ENCODE data around the gene NTRK3. TPM values are rescaled to one million over a fixed set of nuclear protein-coding genes. Genes with fewer than 3 reads are reported as not detected.
A peak's percentile ranks its signal among the peaks of the same experiment; 100 is the strongest.

Gene NTRK3
- total and polyA plus RNA-seq, 2 of the 13 experiments (the other 11 are each of a cell fraction or from before 2014, with no cell fraction given), result not detected

GRCh38 chr15:88166082-88166993 lies 90.2 kb downstream of the NTRK3 start (continued):
- peak; percentile 64; the same call in 1 of the 2 replicates for TF ChIP-seq SALL1 (CRISPR knock-in tag; IDR thresholded peaks at IDR 0.05)
- no peak for TF ChIP-seq DNMT1 (CRISPR knock-in tag; IDR thresholded peaks at IDR 0.05)
- no peak for TF ChIP-seq ZNF879 (CRISPR knock-in tag; IDR thresholded peaks at IDR 0.05)
- TF ChIP-seq AGO1 (IDR thresholded peaks at IDR 0.05; ENCODE audit: low read depth, low read length, poor library complexity, severe bottlenecking), result no peak
- TF ChIP-seq SIN3A (IDR thresholded peaks at IDR 0.05; ENCODE audit: borderline replicate concordance, low read depth, low read length), result no peak
- TF ChIP-seq RFX3 (CRISPR knock-in tag; IDR thresholded peaks at IDR 0.05), result no peak
- no peak for TF ChIP-seq ZNF703 (CRISPR knock-in tag; IDR thresholded peaks at IDR 0.05; ENCODE audit: borderline replicate concordance)
- TF ChIP-seq ZNF263 (CRISPR knock-in tag; IDR thresholded peaks at IDR 0.05), result no peak
- no peak for TF ChIP-seq ZNF382 (CRISPR knock-in tag; IDR thresholded peaks at IDR 0.05; ENCODE audit: borderline replicate concordance)
- no peak for TF ChIP-seq SMARCE1 (IDR thresholded peaks at IDR 0.05; ENCODE audit: borderline replicate concordance)
- TF ChIP-seq POGK (CRISPR knock-in tag; conservative IDR thresholded peaks at IDR 0.05), result no peak
- 0 out of 2 replicates have a peak, but pooled peaks have one; percentile 26 for TF ChIP-seq IRF2 (CRISPR knock-in tag; IDR thresholded peaks at IDR 0.05)
- no peak for TF ChIP-seq ONECUT2 (CRISPR knock-in tag; IDR thresholded peaks at IDR 0.05)
- no peak for TF ChIP-seq ZNF350 (CRISPR knock-in tag; IDR thresholded peaks at IDR 0.05; ENCODE audit: borderline replicate concordance, low read depth)
- TF ChIP-seq RNF219 (CRISPR knock-in tag; IDR thresholded peaks at IDR 0.05), result no peak
- TF ChIP-seq ZNF670 (CRISPR knock-in tag; IDR thresholded peaks at IDR 0.05; ENCODE audit: borderline replicate concordance), result no peak
- TF ChIP-seq HOXA5 (CRISPR knock-in tag; IDR thresholded peaks at IDR 0.05), result 0 out of 2 replicates have a peak, but pooled peaks have one; percentile 51
- 0 out of 2 replicates have a peak, but pooled peaks have one; percentile 37 for TF ChIP-seq ATF6 (CRISPR knock-in tag; conservative IDR thresholded peaks at IDR 0.05)
- TF ChIP-seq ZNF781 (CRISPR knock-in tag; IDR thresholded peaks at IDR 0.05; ENCODE audit: borderline replicate concordance, not compliant biosample characterization), result no peak
- no peak for TF ChIP-seq ATM (IDR thresholded peaks at IDR 0.05; ENCODE audit: borderline replicate concordance)
- TF ChIP-seq SP140L (CRISPR knock-in tag; IDR thresholded peaks at IDR 0.05; ENCODE audit: borderline replicate concordance), result 0 out of 2 replicates have a peak, but pooled peaks have one; percentile 41
- no peak for TF ChIP-seq NCOA1 (CRISPR knock-in tag; IDR thresholded peaks at IDR 0.05)
- no peak for TF ChIP-seq ZNF282 (IDR thresholded peaks at IDR 0.05; ENCODE audit: partially characterized antibody)
- TF ChIP-seq ZNF3 (CRISPR knock-in tag; IDR thresholded peaks at IDR 0.05), result no peak
- no peak for TF ChIP-seq HNRNPLL (IDR thresholded peaks at IDR 0.05; ENCODE audit: low read depth, low read length, poor library complexity, severe bottlenecking)
